Liver (tissue), 9 donors: ENCODE data around the gene GFI1. TPM values are rescaled to one million over a fixed set of nuclear protein-coding genes. Genes with fewer than 3 reads are reported as not detected.

Experiments
- DNase-seq: peaks from one replicate; pipeline ENCODE4 v3.0.0-alpha.2; 2017; ENCODE audit warnings: low spot score
- H3K27ac ChIP-seq, 2 donors: one replicate each; pipeline ENCODE4 v1.7.0; 2013; ENCODE audit warnings: inconsistent platforms in 2 of 2, low read length in 2 of 2, control low read depth in 1 of 2, low read depth in 1 of 2, mild to moderate bottlenecking in 1 of 2
- H3K27me3 ChIP-seq, 4 donors: one replicate each; pipeline versions ENCODE4 v1.6.1 to v1.7.0; 2013; ENCODE audit warnings: low read length in 3 of 4, inconsistent platforms in 1 of 4, mild to moderate bottlenecking in 1 of 4, moderate library complexity in 1 of 4; ENCODE audit not compliant: control insufficient read depth in 4 of 4, insufficient read depth in 4 of 4
- H3K36me3 ChIP-seq, 4 donors: one replicate each; pipeline versions ENCODE4 v1.6.1 to v1.7.0; 2013; ENCODE audit warnings: low read length in 3 of 4, mild to moderate bottlenecking in 3 of 4, low read depth in 1 of 4, moderate library complexity in 1 of 4; ENCODE audit not compliant: control insufficient read depth in 4 of 4, insufficient read depth in 3 of 4
- H3K4me1 ChIP-seq, 4 donors: one replicate each; pipeline versions ENCODE4 v1.6.1 to v1.7.0; 2013; ENCODE audit warnings: low read length in 3 of 4, mild to moderate bottlenecking in 3 of 4, moderate library complexity in 1 of 4; ENCODE audit not compliant: control insufficient read depth in 4 of 4, insufficient read depth in 4 of 4
- H3K4me3 ChIP-seq, 3 donors: one replicate each; pipeline versions ENCODE4 v1.6.1 to v1.7.0; 2013; ENCODE audit warnings: low read length in 3 of 3, control low read depth in 1 of 3, low read depth in 1 of 3, mild to moderate bottlenecking in 1 of 3
- H3K9ac ChIP-seq, 2 donors: one replicate each; pipeline ENCODE4 v1.7.0; 2013; ENCODE audit warnings: low read length in 2 of 2, mild to moderate bottlenecking in 2 of 2, moderate library complexity in 2 of 2, control low read depth in 1 of 2, low read depth in 1 of 2
- H3K9me3 ChIP-seq, 4 donors: one replicate each; pipeline versions ENCODE4 v1.6.1 to v1.7.0; 2013; ENCODE audit warnings: low read length in 3 of 4; ENCODE audit not compliant: control insufficient read depth in 4 of 4
- CTCF ChIP-seq: fragments of 150-350 bp; IDR thresholded peaks from 2 replicates; pipeline ENCODE4 v1.5.1; 2017; ENCODE audit warnings: improper control_type of control experiment, low read depth, low read length; ENCODE audit not compliant: missing input control
- EGR1 ChIP-seq, 2 donors: IDR thresholded peaks; 2 replicates each; pipeline ENCODE4 v1.6.1; 2016 to 2018; ENCODE audit warnings: antibody characterized with exemption in 2 of 2, low read depth in 2 of 2
- FOXA1 ChIP-seq: IDR thresholded peaks from 2 replicates; pipeline ENCODE4 v1.6.1; 2016; ENCODE audit warnings: antibody characterized with exemption
- FOXA2 ChIP-seq: IDR thresholded peaks from 2 replicates; pipeline ENCODE4 v1.6.1; 2016; ENCODE audit warnings: antibody characterized with exemption
- GABPA ChIP-seq, 2 donors: IDR thresholded peaks in 1 of 2; conservative IDR thresholded peaks in 1 of 2; 2 replicates each; pipeline ENCODE4 v1.6.1; 2016; ENCODE audit warnings: antibody characterized with exemption in 2 of 2, mild to moderate bottlenecking in 1 of 2, moderate library complexity in 1 of 2
- HNF4A ChIP-seq, 2 donors: conservative IDR thresholded peaks; 2 replicates each; pipeline ENCODE4 v1.6.1; 2016; ENCODE audit warnings: antibody characterized with exemption in 2 of 2, mild to moderate bottlenecking in 2 of 2
- HNF4G ChIP-seq: IDR thresholded peaks from 2 replicates; pipeline ENCODE4 v1.6.1; 2016; ENCODE audit warnings: antibody characterized with exemption
- JUND ChIP-seq, 2 donors: IDR thresholded peaks; 2 replicates each; pipeline ENCODE4 v1.6.1; 2016; ENCODE audit warnings: antibody characterized with exemption in 2 of 2
- MAX ChIP-seq: IDR thresholded peaks from 2 replicates; pipeline ENCODE4 v1.6.1; 2016; ENCODE audit warnings: antibody characterized with exemption
- NR2F2 ChIP-seq: IDR thresholded peaks from 2 replicates; pipeline ENCODE4 v1.6.1; 2016; ENCODE audit warnings: antibody characterized with exemption
- RAD21 ChIP-seq, 2 donors: IDR thresholded peaks; 2 replicates each; pipeline ENCODE4 v1.6.1; 2016; ENCODE audit warnings: antibody characterized with exemption in 2 of 2, mild to moderate bottlenecking in 2 of 2
- REST ChIP-seq: IDR thresholded peaks from 2 replicates; pipeline ENCODE4 v1.6.1; 2016; ENCODE audit warnings: antibody characterized with exemption, mild to moderate bottlenecking
- RXRA ChIP-seq, 2 donors: IDR thresholded peaks; 2 replicates each; pipeline ENCODE4 v1.6.1; 2017 to 2018; ENCODE audit warnings: antibody characterized with exemption in 2 of 2, mild to moderate bottlenecking in 1 of 2
- SP1 ChIP-seq: IDR thresholded peaks from 2 replicates; pipeline ENCODE4 v1.6.1; 2018; ENCODE audit warnings: antibody characterized with exemption, mild to moderate bottlenecking
- TAF1 ChIP-seq: conservative IDR thresholded peaks from 2 replicates; pipeline ENCODE4 v1.6.1; 2016; ENCODE audit warnings: antibody characterized with exemption, mild to moderate bottlenecking
- YY1 ChIP-seq: IDR thresholded peaks from 2 replicates; pipeline ENCODE4 v1.6.1; 2016; ENCODE audit warnings: antibody characterized with exemption, mild to moderate bottlenecking
- ZBTB33 ChIP-seq: IDR thresholded peaks from 2 replicates; pipeline ENCODE4 v1.6.1; 2016; ENCODE audit warnings: antibody characterized with exemption
- WGBS: extraction: QIAGEN DNeasy Blood & Tissue Kit; methylation state at CpG from one replicate; pipeline ENCODE4 v1.1.7; 2013; 5-methylcytosine and 5-hydroxymethylcytosine counted together
- polyA plus RNA-seq, 2 donors: library from polyadenylated mRNA; stranded (reverse) in 1 of 2; unstranded in 1 of 2; fragments of 200-250 nt in 1 of 2; fragments of >200 nt in 1 of 2; fragmentation: Nextera tagmentation in 1 of 2; extraction: Ambion mirVana in 1 of 2; gene quantifications; one replicate each; pipeline versions ENCODE4 v1.2.1 to v1.2.3, GENCODE V29; 2013 to 2015
- total RNA-seq, 2 donors: library from RNA; depleted of rRNA; stranded (reverse); fragments of >200 nt; gene quantifications; one replicate each; pipeline ENCODE4 v1.2.3, GENCODE V29; 2014
- donor health status: healthy.
- donor health status: healthy.
- donor health status: healthy.
- donor health status: healthy.
- donor health status: healthy.

GFI1 gene
- total and polyA plus RNA-seq, 4 donors = 0.22 to 3.9 (median 0.55) TPM

DNA sequence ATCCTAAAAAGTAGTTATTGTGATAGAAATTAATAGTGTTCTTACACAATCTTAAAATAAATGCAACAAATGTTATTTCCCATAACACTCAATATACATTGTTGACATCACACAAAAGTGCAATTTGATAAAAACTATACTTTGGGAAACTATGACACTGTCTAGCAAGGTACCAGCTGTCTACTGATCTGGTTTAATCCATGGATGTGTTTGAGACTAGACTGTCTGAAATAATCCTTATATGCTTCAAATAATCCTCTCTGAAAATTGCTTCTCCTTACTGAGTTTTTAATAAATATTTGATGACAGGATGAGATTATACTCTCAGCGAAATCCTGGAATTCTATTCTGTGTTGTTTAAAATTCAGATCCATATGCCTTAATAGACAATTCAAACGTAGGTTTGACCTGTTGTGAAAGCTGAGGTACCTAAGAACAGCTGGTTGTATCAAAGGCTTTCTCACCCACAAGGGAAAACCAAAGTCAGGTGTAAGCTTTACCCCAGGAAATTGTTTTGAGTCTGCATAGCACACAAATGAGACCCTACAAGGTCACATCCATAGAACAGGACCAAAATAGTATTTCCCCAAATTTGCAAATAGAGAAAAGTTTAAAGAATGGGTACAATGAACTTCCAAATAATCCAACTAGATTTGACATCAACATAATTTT is 8.8 kb upstream of the GFI1 start:
- 85% methylated on average over 2 of the region's 2 CpGs for WGBS
- TF ChIP-seq REST (no peak), ZBTB33 (no peak), NR2F2 (no peak), HNF4A (conservative IDR thresholded peaks at IDR 0.05) (no peak), FOXA2 (no peak), RXRA (IDR thresholded peaks at IDR 0.05) (no peak), TAF1 (no peak), JUND (IDR thresholded peaks at IDR 0.05) (no peak), EGR1 (IDR thresholded peaks at IDR 0.05; ENCODE audit: low read depth in 2 of 2) (no peak)

GRCh38 chr1:92494485-92495141 is 7.9 kb upstream of the GFI1 start:
- TF ChIP-seq FOXA2 (no peak), FOXA1 (no peak), ZBTB33 (no peak), HNF4A (conservative IDR thresholded peaks at IDR 0.05) (no peak), MAX (no peak), JUND (IDR thresholded peaks at IDR 0.05) (no peak), RXRA (IDR thresholded peaks at IDR 0.05) (no peak), HNF4G (no peak), EGR1 (IDR thresholded peaks at IDR 0.05; ENCODE audit: low read depth in 2 of 2) (no peak), SP1 (no peak), RAD21 (IDR thresholded peaks at IDR 0.05) (no peak), NR2F2 (no peak), CTCF (no peak), TAF1 (no peak), YY1 (no peak), GABPA (IDR thresholded peaks at IDR 0.05 in 1 of 2, conservative IDR thresholded peaks at IDR 0.05 in 1 of 2) (no peak)
- WGBS = 80% methylated on average over 4 of the region's 4 CpGs
- no peaks in the 10 kb centered on the region for H3K4me1 ChIP-seq

More for the DNA sequence above, 8.8 kb upstream of the GFI1 start:
- H3K27me3 ChIP-seq = no peaks in the 10 kb centered on the region
- no peaks in the 10 kb centered on the region for H3K9me3 ChIP-seq
- no peak overlapping the region for H3K27ac ChIP-seq
- H3K4me1 ChIP-seq = no peaks in the 10 kb centered on the region
- H3K4me3 ChIP-seq = no peak overlapping the region
- no peaks in the 10 kb centered on the region for H3K36me3 ChIP-seq
- no peak overlapping the region for H3K9ac ChIP-seq
- DNase-seq = no peak

More at GRCh38 chr1:92494485-92495141, 7.9 kb upstream of the GFI1 start:
- DNase-seq = no peak
- Histone ChIP-seq H3K4me3 (no peak overlapping the region), H3K27me3 (no peaks in the 10 kb centered on the region), H3K36me3 (no peaks in the 10 kb centered on the region), H3K27ac (no peak overlapping the region), H3K9me3 (no peaks in the 10 kb centered on the region), H3K9ac (no peak overlapping the region)
